Epithelial cell of esophagus (primary cell): ENCODE measurements around the gene DCLK1.

Source experiments
- DNase-seq: peaks from one replicate; pipeline ENCODE4 v3.0.0; 2010; ENCODE audit warnings: low read depth
- H3K4me3 ChIP-seq: 2 replicates; pipeline ENCODE4 v1.5.1; 2011; ENCODE audit warnings: mild to moderate bottlenecking, low read length, control low read depth
- CTCF ChIP-seq: IDR thresholded peaks from 2 replicates; pipeline ENCODE4 v1.5.1; 2011; ENCODE audit warnings: low read depth, mild to moderate bottlenecking, low read length, control low read depth, inconsistent platforms; ENCODE audit not compliant: insufficient read depth; ENCODE audit errors: missing control alignments

The DCLK1 gene

GRCh38 chr13:35743165-35743564 lies 388.0 kb downstream of the DCLK1 start:
- no peak for DNase-seq
- TF ChIP-seq CTCF: no peak
- H3K4me3 ChIP-seq: no peak overlapping the region

GRCh38 chr13:35741657-35742056 lies 389.5 kb downstream of the DCLK1 start:
- H3K4me3 ChIP-seq: no peak overlapping the region
- no peak for TF ChIP-seq CTCF
- no peak for DNase-seq

GRCh38 chr13:35736876-35737275 lies 394.3 kb downstream of the DCLK1 start:
- H3K4me3 ChIP-seq: no peak overlapping the region
- peak; percentile 19 for DNase-seq
- TF ChIP-seq CTCF: no peak

GRCh38 chr13:35733827-35734226 lies 397.4 kb downstream of the DCLK1 start:
- H3K4me3 ChIP-seq: no peak overlapping the region
- no peak for DNase-seq
- no peak for TF ChIP-seq CTCF

- no peak overlapping the region for H3K4me3 ChIP-seq
- TF ChIP-seq CTCF: no peak
- no peak for DNase-seq
These were observed 398.6 kb downstream of the DCLK1 start for GRCh38 chr13:35732565-35732964.

GRCh38 chr13:35731471-35731870 lies 399.7 kb downstream of the DCLK1 start:
- DNase-seq: no peak
- no peak for TF ChIP-seq CTCF
- H3K4me3 ChIP-seq: no peak overlapping the region

GRCh38 chr13:35729926-35730627 lies 401.1 kb downstream of the DCLK1 start:
- H3K4me3 ChIP-seq: no peak overlapping the region
- no peak for TF ChIP-seq CTCF
- no peak for DNase-seq
